Effector memory CD8-positive, alpha-beta T cell (primary cell): ENCODE data around the gene BASP1.

Experiments
- ATAC-seq: fragments of 150-1000 bp; cut with Tn5 transposase; replicated peaks from 2 replicates; pipeline ENCODE4 v1.10.0; 2021; ENCODE audit warnings: mild to moderate bottlenecking, moderate library complexity
- DNase-seq, 3 experiments: peaks; one replicate each; pipeline ENCODE4 v3.0.0; 2021
- H3K27ac Mint-ChIP-seq, 2 donors: one replicate each; pipeline ENCODE4 v1.8.0; 2022; ENCODE audit warnings: mild to moderate bottlenecking in 2 of 2, mixed read lengths in 2 of 2, moderate library complexity in 2 of 2
- H3K27me3 Mint-ChIP-seq, 2 donors: one replicate each; pipeline ENCODE4 v1.8.0; 2022; ENCODE audit warnings: mixed read lengths in 2 of 2
- H3K36me3 Mint-ChIP-seq: one replicate; pipeline ENCODE4 v1.8.0; 2022; ENCODE audit warnings: mild to moderate bottlenecking, moderate library complexity, mixed read lengths; ENCODE audit not compliant: insufficient read depth
- H3K4me1 Mint-ChIP-seq, 2 donors: one replicate each; pipeline ENCODE4 v1.8.0; 2022; ENCODE audit warnings: low read depth in 2 of 2, mixed read lengths in 2 of 2
- H3K4me3 Mint-ChIP-seq, 2 donors: one replicate each; pipeline ENCODE4 v1.8.0; 2022; ENCODE audit warnings: mild to moderate bottlenecking in 2 of 2, mixed read lengths in 2 of 2, moderate library complexity in 2 of 2
- H3K9me3 Mint-ChIP-seq, 2 donors: one replicate each; pipeline ENCODE4 v1.8.0; 2022; ENCODE audit warnings: mixed read lengths in 2 of 2

BASP1 gene

DNA sequence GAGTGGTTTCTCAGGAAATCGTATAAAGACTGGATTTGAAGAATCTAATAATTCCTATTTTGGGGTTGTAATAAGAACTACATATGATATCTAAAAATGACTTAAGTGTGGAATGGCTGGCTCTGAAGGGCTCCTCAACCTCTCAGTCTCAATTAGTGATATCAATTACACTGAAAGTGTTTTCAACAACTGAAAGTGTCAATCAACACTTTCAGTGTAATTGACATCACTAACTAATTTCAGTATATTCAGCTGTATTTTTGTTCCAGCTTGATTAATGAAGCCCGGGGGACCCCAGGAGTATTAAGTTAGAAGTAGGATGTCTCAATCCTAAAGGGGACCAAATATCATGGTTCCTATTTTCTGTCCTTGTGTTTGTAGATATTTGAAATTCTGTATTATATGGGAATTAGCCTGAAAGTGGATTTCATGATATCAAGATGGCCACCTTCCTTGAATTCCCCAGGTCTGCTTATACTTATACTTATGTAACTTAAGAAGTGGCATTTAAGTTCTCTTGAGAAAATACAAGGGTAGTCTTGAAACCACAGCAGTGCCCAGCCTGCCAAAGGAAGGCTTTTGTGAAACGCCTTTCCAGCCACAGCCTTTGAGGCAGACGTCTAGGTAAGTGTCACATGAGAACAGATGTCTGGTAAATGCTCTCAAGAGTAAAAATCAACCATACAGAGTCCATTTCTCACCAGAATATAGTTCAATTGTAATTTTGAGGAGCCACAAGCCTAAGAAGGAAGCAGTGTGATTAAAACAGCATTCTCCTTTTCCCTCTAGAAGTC is 4.6 kb downstream of the BASP1 start:
- ATAC-seq (no peak), DNase-seq (no peak)
- H3K4me3 Mint-ChIP-seq = no peak overlapping the region
- peaks cover 10 to 23% of the 10 kb centered on the region in 2 donors for H3K27me3 Mint-ChIP-seq
- peaks cover 0 to 4% of the 10 kb centered on the region in 2 donors for H3K9me3 Mint-ChIP-seq
- no peaks in the 10 kb centered on the region for H3K4me1 Mint-ChIP-seq
- no peaks in the 10 kb centered on the region for H3K36me3 Mint-ChIP-seq
- H3K27ac Mint-ChIP-seq = no peak overlapping the region

- Mint-ChIP-seq H3K4me1 (no peaks in the 10 kb centered on the region), H3K4me3 (no peak overlapping the region), H3K27me3 (peaks cover 9 to 21% of the 10 kb centered on the region in 2 donors), H3K9me3 (peaks cover 0 to 4% of the 10 kb centered on the region in 2 donors), H3K27ac (no peak overlapping the region), H3K36me3 (no peaks in the 10 kb centered on the region)
- DNase-seq = no peak
- ATAC-seq = no peak
These were observed 5.2 kb downstream of the BASP1 start for GRCh38 chr5:17222664-17223063.

- Mint-ChIP-seq H3K36me3 (no peaks in the 10 kb centered on the region), H3K4me1 (no peaks in the 10 kb centered on the region), H3K27ac (no peak overlapping the region), H3K27me3 (peaks cover 9 to 19% of the 10 kb centered on the region in 2 donors), H3K9me3 (peaks cover 0 to 4% of the 10 kb centered on the region in 2 donors), H3K4me3 (no peak overlapping the region)
- ATAC-seq (no peak), DNase-seq (no peak)
These were observed 6.1 kb downstream of the BASP1 start for GRCh38 chr5:17223367-17224185.

DNA sequence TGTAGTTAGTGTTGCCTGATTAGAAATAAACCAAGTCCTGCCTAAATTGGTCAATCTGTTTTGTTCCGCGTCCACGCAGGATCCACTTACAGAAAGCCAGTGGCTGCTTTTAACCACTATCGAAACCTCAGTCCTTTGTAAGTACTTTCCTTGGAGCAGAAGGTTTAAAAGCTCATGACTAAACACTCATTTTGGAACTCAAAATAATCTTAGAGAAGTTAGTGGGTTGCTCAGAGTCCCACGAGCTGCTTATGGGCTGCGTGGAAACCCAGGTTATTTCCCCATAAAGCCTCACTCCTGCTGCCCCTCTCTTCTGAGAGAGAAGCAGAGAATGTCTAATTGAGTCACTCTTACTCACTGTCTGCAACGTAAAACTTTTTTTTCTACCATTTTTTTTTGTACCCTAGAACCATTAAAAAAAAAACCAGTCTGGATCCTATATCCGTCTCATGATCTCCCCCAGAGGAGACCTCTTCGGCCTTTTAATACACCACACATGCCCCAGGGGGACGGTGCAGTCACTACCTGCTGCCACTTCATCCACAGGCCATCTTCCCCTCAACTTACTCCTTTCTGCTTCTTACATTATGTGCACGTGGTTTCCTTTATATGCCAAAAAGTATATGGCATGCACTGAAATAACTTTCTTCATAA is 7.6 kb downstream of the BASP1 start:
- DNase-seq = no peak
- no peaks in the 10 kb centered on the region for H3K4me1 Mint-ChIP-seq
- H3K27ac Mint-ChIP-seq = no peak overlapping the region
- H3K27me3 Mint-ChIP-seq = peaks cover 0 to 5% of the 10 kb centered on the region in 2 donors
- no peak for ATAC-seq
- H3K4me3 Mint-ChIP-seq = no peak overlapping the region
- H3K36me3 Mint-ChIP-seq = no peaks in the 10 kb centered on the region
- H3K9me3 Mint-ChIP-seq = peaks cover 0 to 3% of the 10 kb centered on the region in 2 donors

- no peak overlapping the region for H3K4me3 Mint-ChIP-seq
- ATAC-seq = no peak
These were observed 8.1 kb downstream of the BASP1 start for GRCh38 chr5:17225520-17225919.

GRCh38 chr5:17227868-17228267 is 10.4 kb downstream of the BASP1 start:
- H3K27ac Mint-ChIP-seq = no peak overlapping the region
- H3K4me3 Mint-ChIP-seq = no peak overlapping the region
- DNase-seq (no peak), ATAC-seq (no peak)
- H3K27me3 Mint-ChIP-seq = no peaks in the 10 kb centered on the region
- peaks cover 5 to 6% of the 10 kb centered on the region in 2 donors for H3K9me3 Mint-ChIP-seq
- H3K4me1 Mint-ChIP-seq = no peaks in the 10 kb centered on the region
- no peaks in the 10 kb centered on the region for H3K36me3 Mint-ChIP-seq

More at GRCh38 chr5:17225520-17225919, 8.1 kb downstream of the BASP1 start:
- DNase-seq = no peak
- peaks cover 0 to 3% of the 10 kb centered on the region in 2 donors for H3K9me3 Mint-ChIP-seq
- no peaks in the 10 kb centered on the region for H3K4me1 Mint-ChIP-seq
- H3K27ac Mint-ChIP-seq = no peak overlapping the region
- no peaks in the 10 kb centered on the region for H3K36me3 Mint-ChIP-seq
- H3K27me3 Mint-ChIP-seq = no peaks in the 10 kb centered on the region

DNA sequence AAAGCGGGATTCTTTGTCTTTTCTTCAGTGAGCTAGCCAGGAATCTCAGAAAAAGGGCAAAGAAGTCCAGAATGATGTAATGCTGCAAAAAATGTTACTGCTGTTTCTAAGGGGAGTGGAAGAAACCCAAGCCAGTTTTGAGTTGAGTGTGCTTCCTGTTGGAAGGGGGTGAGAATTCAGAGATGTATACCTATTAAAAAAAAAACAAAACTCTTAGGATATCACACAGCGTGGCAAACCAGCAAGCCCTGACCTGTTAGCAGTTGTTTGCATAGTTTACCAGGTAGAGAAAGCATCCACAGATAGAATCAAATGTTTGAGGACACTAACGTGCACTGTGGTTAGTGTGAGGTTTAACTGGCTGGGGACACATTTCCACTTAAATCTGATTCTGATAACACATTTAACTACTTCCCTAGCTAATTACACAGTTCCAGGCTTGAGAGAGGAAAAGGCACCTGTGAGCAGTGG is 11.4 kb downstream of the BASP1 start:
- ATAC-seq (no peak), DNase-seq (no peak)
- H3K4me1 Mint-ChIP-seq = no peaks in the 10 kb centered on the region
- peaks cover 6 to 8% of the 10 kb centered on the region in 2 donors for H3K9me3 Mint-ChIP-seq
- H3K27ac Mint-ChIP-seq = no peak overlapping the region
- H3K27me3 Mint-ChIP-seq = no peaks in the 10 kb centered on the region
- H3K36me3 Mint-ChIP-seq = no peaks in the 10 kb centered on the region
- H3K4me3 Mint-ChIP-seq = no peak overlapping the region

GRCh38 chr5:17229313-17229712 is 11.9 kb downstream of the BASP1 start:
- no peak overlapping the region for H3K4me3 Mint-ChIP-seq
- H3K9me3 Mint-ChIP-seq = peaks cover 6 to 8% of the 10 kb centered on the region in 2 donors
- H3K4me1 Mint-ChIP-seq = no peaks in the 10 kb centered on the region
- ATAC-seq = no peak
- no peaks in the 10 kb centered on the region for H3K27me3 Mint-ChIP-seq
- H3K27ac Mint-ChIP-seq = no peak overlapping the region
- H3K36me3 Mint-ChIP-seq = no peaks in the 10 kb centered on the region
- no peak for DNase-seq

GRCh38 chr5:17230191-17230590 is 12.8 kb downstream of the BASP1 start:
- DNase-seq (no peak), ATAC-seq (no peak)
- Mint-ChIP-seq H3K4me1 (no peaks in the 10 kb centered on the region), H3K27ac (no peak overlapping the region), H3K4me3 (no peak overlapping the region), H3K9me3 (peaks cover 6 to 8% of the 10 kb centered on the region in 2 donors), H3K36me3 (no peaks in the 10 kb centered on the region), H3K27me3 (no peaks in the 10 kb centered on the region)

DNA sequence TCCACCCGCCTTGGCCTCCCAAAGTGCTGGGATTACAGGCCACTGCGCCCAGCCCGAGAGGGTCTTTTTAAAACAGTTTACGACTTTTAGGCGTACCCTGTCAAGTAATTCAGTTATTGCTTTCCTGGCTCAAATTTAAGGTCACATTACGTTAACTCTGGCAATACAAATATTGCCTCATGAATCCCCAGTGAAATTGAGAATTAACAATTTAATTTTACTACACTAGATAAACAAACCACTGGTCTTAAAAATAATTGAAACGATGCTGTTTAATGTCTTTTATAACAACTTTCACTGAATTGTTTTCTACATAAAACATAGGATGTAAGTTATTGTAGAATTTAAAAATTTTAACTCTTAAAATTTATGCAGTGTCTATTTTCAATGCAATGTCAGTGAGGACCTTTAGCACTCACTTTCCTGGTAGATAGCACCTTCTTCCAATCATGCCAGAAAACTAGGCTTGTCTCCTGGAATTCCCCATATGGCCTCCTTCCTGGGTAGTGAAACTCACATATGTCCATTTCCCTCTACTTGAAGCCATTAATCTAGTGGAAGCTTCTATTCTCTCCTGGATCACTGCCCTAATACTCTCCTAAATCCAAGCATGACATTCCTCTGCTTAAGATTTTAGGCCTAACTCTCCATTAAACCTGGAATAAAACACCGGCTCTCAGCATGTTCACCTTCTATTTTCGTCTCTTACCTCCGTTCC is 13.5 kb downstream of the BASP1 start:
- no peak for ATAC-seq
- Mint-ChIP-seq H3K27ac (no peak overlapping the region), H3K36me3 (no peaks in the 10 kb centered on the region), H3K4me1 (no peaks in the 10 kb centered on the region), H3K4me3 (no peak overlapping the region), H3K27me3 (no peaks in the 10 kb centered on the region), H3K9me3 (peaks cover 6 to 8% of the 10 kb centered on the region in 2 donors)
- no peak for DNase-seq

DNA sequence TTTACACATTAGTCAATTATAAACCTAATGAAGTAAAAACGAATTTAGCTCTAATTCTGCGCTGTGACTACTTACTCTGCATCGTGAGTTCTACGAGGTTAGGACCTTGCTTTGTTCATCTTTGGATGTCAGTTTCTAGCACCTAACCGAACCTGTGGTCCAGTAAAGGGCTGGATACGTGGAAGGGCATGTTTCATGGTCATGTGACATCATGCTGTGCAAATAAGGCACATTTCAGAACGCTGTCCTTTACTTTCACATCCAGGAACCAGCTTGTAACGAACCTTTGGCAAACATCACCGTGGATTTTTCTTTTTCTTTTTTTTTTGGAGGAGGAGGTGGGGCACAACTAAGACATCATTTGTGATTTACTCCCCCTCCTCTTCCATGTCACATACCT is 15.0 kb downstream of the BASP1 start:
- peaks cover 6 to 8% of the 10 kb centered on the region in 2 donors for H3K9me3 Mint-ChIP-seq
- no peaks in the 10 kb centered on the region for H3K4me1 Mint-ChIP-seq

GRCh38 chr5:17233488-17233887 is 16.1 kb downstream of the BASP1 start:
- no peak overlapping the region for H3K27ac Mint-ChIP-seq
- H3K9me3 Mint-ChIP-seq = peaks cover 6 to 8% of the 10 kb centered on the region in 2 donors
- H3K27me3 Mint-ChIP-seq = no peaks in the 10 kb centered on the region
- DNase-seq (no peak), ATAC-seq (no peak)
- no peaks in the 10 kb centered on the region for H3K4me1 Mint-ChIP-seq
- H3K4me3 Mint-ChIP-seq = no peak overlapping the region
- no peaks in the 10 kb centered on the region for H3K36me3 Mint-ChIP-seq

More for the DNA sequence above, 15.0 kb downstream of the BASP1 start:
- no peak overlapping the region for H3K4me3 Mint-ChIP-seq
- H3K36me3 Mint-ChIP-seq = no peaks in the 10 kb centered on the region
- no peaks in the 10 kb centered on the region for H3K27me3 Mint-ChIP-seq
- ATAC-seq (no peak), DNase-seq (no peak)
- H3K27ac Mint-ChIP-seq = no peak overlapping the region

DNA sequence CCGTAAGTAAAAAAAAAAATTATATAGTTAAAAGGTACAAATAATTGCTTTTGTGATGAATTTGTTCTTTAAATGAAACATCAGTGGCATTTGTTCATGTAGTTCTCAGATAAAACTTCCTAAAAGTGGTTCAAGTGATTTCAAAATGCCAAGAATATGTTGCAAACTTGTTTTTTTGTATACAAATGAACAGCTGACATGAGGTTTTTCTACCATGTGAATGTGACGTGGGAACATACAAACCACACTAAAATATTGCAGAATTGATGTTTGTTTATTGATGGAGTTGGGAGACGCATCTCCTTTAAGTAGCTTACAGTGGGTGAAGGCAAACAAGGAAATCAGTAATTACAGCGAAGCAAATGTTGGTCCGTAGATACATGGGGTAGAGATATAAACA is 16.9 kb downstream of the BASP1 start:
- no peaks in the 10 kb centered on the region for H3K36me3 Mint-ChIP-seq
- H3K27ac Mint-ChIP-seq = no peak overlapping the region
- no peaks in the 10 kb centered on the region for H3K27me3 Mint-ChIP-seq
- H3K9me3 Mint-ChIP-seq = peaks cover 5 to 6% of the 10 kb centered on the region in 2 donors
- DNase-seq = no peak
- no peak overlapping the region for H3K4me3 Mint-ChIP-seq
- no peaks in the 10 kb centered on the region for H3K4me1 Mint-ChIP-seq
- no peak for ATAC-seq
